K562 (cell line): ENCODE data around the gene IFI6. TPM values are rescaled to one million over a fixed set of nuclear protein-coding genes. Genes with fewer than 3 reads are reported as not detected.

Experiments used
- ATAC-seq: fragments of 200-7000 bp; cut with Tn5 transposase; 3 replicates; pipeline ENCODE4 v1.9.1; 2020; ENCODE audit warnings: moderate library complexity
- BruUV-seq: library from RNA; stranded (reverse); fragments of 400-500 nt; replicated peaks from 2 replicates; lab custom pipeline; 2021; lab: Mats Ljungman, UMichigan
- CTCF ChIA-PET: fragments of 300-600 bp; formaldehyde crosslinking; extraction: SDS; loops from one replicate; lab custom pipeline; 2021; ENCODE audit warnings: low intra/inter-chr PET ratio; lab: Yijun Ruan, JAX
- POLR2A ChIA-PET: fragments of 300-600, 350-650 bp; sonication (Branson Sonifier 250); formaldehyde crosslinking; extraction: SDS; loops from one replicate; lab custom pipeline; 2021; ENCODE audit warnings: antibody characterized with exemption, inconsistent platforms; lab: Yijun Ruan, JAX
- DNase-seq, 4 experiments: peaks; one replicate each; pipeline versions ENCODE4 v3.0.0 to v3.0.0-alpha.2; 2011 to 2018; ENCODE audit warnings: low spot score in 3 of 4, mixed read lengths in 3 of 4; ENCODE audit errors: extremely low read depth in 1 of 4
- FAIRE-seq: peaks from 2 replicates; lab custom pipeline; 2011; peaks lifted over from hg19 to GRCh38; lab: Jason Lieb, UNC
- H2AFZ ChIP-seq: 2 replicates; pipeline ENCODE4 v1.6.0; 2011; ENCODE audit warnings: low read depth, low read length, control low read depth, inconsistent platforms
- H3K27ac ChIP-seq: fragments of 200-600 bp; 3 replicates; pipeline ENCODE4 v1.8.0; 2011; ENCODE audit warnings: low read depth, mild to moderate bottlenecking, control low read depth, inconsistent platforms, low read length, moderate library complexity, mixed read lengths; ENCODE audit errors: extremely low read depth
- H3K27me3 ChIP-seq, 2 experiments: fragments of 300-600 bp in 1 of 2; 2 replicates in 1 of 2; 3 replicates in 1 of 2; pipeline versions ENCODE4 v1.6.0 to v1.8.0; 2011; ENCODE audit warnings: inconsistent platforms in 2 of 2, low read length in 2 of 2, mild to moderate bottlenecking in 1 of 2, mixed read lengths in 1 of 2, moderate library complexity in 1 of 2; ENCODE audit not compliant: control insufficient read depth in 2 of 2, insufficient read depth in 2 of 2
- H3K36me3 ChIP-seq: fragments of 300-600 bp; 3 replicates; pipeline ENCODE4 v1.8.0; 2011; ENCODE audit warnings: mild to moderate bottlenecking, low read length, inconsistent platforms; ENCODE audit not compliant: control insufficient read depth, insufficient read depth
- H3K4me1 ChIP-seq, 2 experiments: fragments of 200-600 bp in 1 of 2; replicated peaks in 1 of 2; 2 replicates in 1 of 2; 3 replicates in 1 of 2; pipeline versions ENCODE4 v1.5.1 to v1.8.0; 2011; ENCODE audit warnings: inconsistent platforms in 2 of 2, low read length in 2 of 2, mild to moderate bottlenecking in 1 of 2, mixed read lengths in 1 of 2, moderate library complexity in 1 of 2; ENCODE audit not compliant: control insufficient read depth in 2 of 2, insufficient read depth in 2 of 2
- H3K4me2 ChIP-seq: 2 replicates; pipeline ENCODE4 v1.6.1; 2011; ENCODE audit warnings: low read length, control low read depth, inconsistent platforms, mixed read lengths; ENCODE audit not compliant: insufficient read depth
- H3K4me3 ChIP-seq: fragments of 200-600 bp; sonication (generic), shearing (Covaris generic); 2 replicates; pipeline ENCODE4 v1.5.1; 2016; ENCODE audit warnings: control low read depth, inconsistent platforms
- H3K79me2 ChIP-seq: fragments of 200-600 bp; 3 replicates; pipeline ENCODE4 v1.8.0; 2011; ENCODE audit warnings: low read length, inconsistent platforms; ENCODE audit not compliant: control insufficient read depth, insufficient read depth
- H3K9ac ChIP-seq, 2 experiments: 2 replicates each; pipeline versions ENCODE4 v1.6.0 to v1.6.1; 2011; ENCODE audit warnings: low read depth in 2 of 2, low read length in 2 of 2, control low read depth in 1 of 2, inconsistent platforms in 1 of 2, mild to moderate bottlenecking in 1 of 2, mixed read lengths in 1 of 2; ENCODE audit not compliant: insufficient read depth in 1 of 2
- H3K9me1 ChIP-seq: one replicate; pipeline ENCODE4 v1.6.0; 2011; ENCODE audit warnings: inconsistent platforms, mild to moderate bottlenecking, low read length, moderate library complexity; ENCODE audit not compliant: control insufficient read depth, insufficient read depth
- H3K9me3 ChIP-seq: replicated peaks from 2 replicates; pipeline ENCODE4 v1.5.1; 2011; ENCODE audit warnings: low read depth, low read length, inconsistent platforms; ENCODE audit not compliant: control insufficient read depth, insufficient read depth
- H4K20me1 ChIP-seq: replicated peaks from 2 replicates; pipeline ENCODE4 v1.6.1; 2011; ENCODE audit warnings: low read length, inconsistent platforms, mixed read lengths; ENCODE audit not compliant: control insufficient read depth, insufficient read depth
- ADNP ChIP-seq: fragments of 200-800 bp; sonication (Bioruptor generic); IDR thresholded peaks from 2 replicates; pipeline ENCODE4 v1.6.1; 2016; ENCODE audit warnings: missing genetic modification characterization, missing compliant biosample characterization
- C11orf30 ChIP-seq: fragments of 450-650 bp; IDR thresholded peaks from 2 replicates; pipeline ENCODE4 v1.6.1; 2016; ENCODE audit warnings: low read depth, mild to moderate bottlenecking
- ESRRA ChIP-seq: fragments of 450-650 bp; IDR thresholded peaks from 2 replicates; pipeline ENCODE4 v1.6.1; 2014; ENCODE audit warnings: low read depth, mild to moderate bottlenecking, moderate library complexity, borderline replicate concordance
- FOXA3 ChIP-seq, 2 experiments: fragments of 450-650 bp in 1 of 2; sonication (generic) in 1 of 2; formaldehyde crosslinking; IDR thresholded peaks in 1 of 2; conservative IDR thresholded peaks in 1 of 2; 2 replicates each; pipeline versions ENCODE4 v1.4.0 to v1.8.0; 2020 to 2022; ENCODE audit warnings: mild to moderate bottlenecking in 2 of 2, missing genetic modification reagents in 1 of 2
- MAFF ChIP-seq: IDR thresholded peaks from 2 replicates; pipeline ENCODE4 v1.6.1; 2012; ENCODE audit warnings: low read length, improper control_type of control experiment
- MAFG ChIP-seq: fragments of 450-650 bp; conservative IDR thresholded peaks from 2 replicates; pipeline ENCODE4 v1.6.1; 2016; ENCODE audit warnings: missing genetic modification characterization, missing compliant biosample characterization
- NEUROD1 ChIP-seq: fragments of 150-350 bp; IDR thresholded peaks from 2 replicates; pipeline ENCODE4 v1.6.1; 2014; ENCODE audit warnings: borderline replicate concordance, low read length, low read depth; ENCODE audit not compliant: partially characterized antibody
- SRF ChIP-seq, 2 experiments: fragments of 250-450, 450-650 bp in 1 of 2; sonication (Bioruptor Pico) in 1 of 2; sonication (generic) in 1 of 2; formaldehyde crosslinking; IDR thresholded peaks; 2 replicates each; pipeline versions ENCODE4 v1.5.0 to v1.5.1; 2020 to 2022; ENCODE audit warnings: mild to moderate bottlenecking in 1 of 2, missing genetic modification reagents in 1 of 2
- STAT5A ChIP-seq: IDR thresholded peaks from 2 replicates; pipeline ENCODE4 v1.6.1; 2012; ENCODE audit warnings: low read length, inconsistent platforms, borderline replicate concordance
- TRIM24 ChIP-seq, 2 experiments: fragments of 450-650 bp; IDR thresholded peaks; 2 replicates each; pipeline ENCODE4 v1.6.1; 2016
- ZNF316 ChIP-seq: fragments of 450-650 bp; IDR thresholded peaks from 2 replicates; pipeline ENCODE4 v1.6.1; 2016
- WGBS: fragments of 100-300 bp; shearing (Covaris generic); methylation state at CpG from one replicate; pipeline ENCODE4 v1.1.6; 2016; ENCODE audit warnings: low coverage, mixed read lengths; ENCODE audit not compliant: insufficient coverage; ENCODE audit errors: missing lambda C conversion rate; 5-methylcytosine and 5-hydroxymethylcytosine counted together
- in situ Hi-C: fragments of 300-500 bp; cut with MboI; formaldehyde crosslinking; loops from 4 replicates; pipeline ENCODE4 v1.15.0; 2018; ENCODE audit warnings: inconsistent platforms, mixed read lengths
- intact Hi-C: fragments of 100-400 bp; cut with micrococcal nuclease; formaldehyde crosslinking; loops from 2 replicates; pipeline ENCODE4 v1.14.2; 2022
- polyA plus RNA-seq, 8 experiments: library from polyadenylated mRNA; depleted of rRNA in 4 of 8; stranded (reverse) in 5 of 8; unstranded in 3 of 8; fragments of >200 nt; fragmentation: Nextera tagmentation in 2 of 8; fragmentation: Illumina TruSeq in 1 of 8; extraction: Ambion mirVana in 2 of 8; extraction: Trizol in 1 of 8; gene quantifications; 2 replicates each; pipeline versions ENCODE4 v1.2.1 to v1.2.3, GENCODE V29; 2011 to 2014; ENCODE audit warnings: inconsistent platforms in 1 of 8, missing spikeins in 1 of 8
- total RNA-seq, 7 experiments: library from RNA; depleted of rRNA in 6 of 7; stranded (reverse); fragments of >200 nt in 6 of 7; fragmentation: Illumina TruSeq in 2 of 7; extraction: Trizol in 2 of 7; gene quantifications; 2 replicates each; pipeline versions ENCODE4 v1.2.1 to v1.2.3, GENCODE V29; 2011 to 2021; ENCODE audit warnings: low replicate concordance in 1 of 7

IFI6 gene
- total and polyA plus RNA-seq, 9 of the 15 experiments (the other 6 are each of a cell fraction or from before 2014, with no cell fraction given) = 0.17 to 4.5 (median 2.2) TPM

DNA sequence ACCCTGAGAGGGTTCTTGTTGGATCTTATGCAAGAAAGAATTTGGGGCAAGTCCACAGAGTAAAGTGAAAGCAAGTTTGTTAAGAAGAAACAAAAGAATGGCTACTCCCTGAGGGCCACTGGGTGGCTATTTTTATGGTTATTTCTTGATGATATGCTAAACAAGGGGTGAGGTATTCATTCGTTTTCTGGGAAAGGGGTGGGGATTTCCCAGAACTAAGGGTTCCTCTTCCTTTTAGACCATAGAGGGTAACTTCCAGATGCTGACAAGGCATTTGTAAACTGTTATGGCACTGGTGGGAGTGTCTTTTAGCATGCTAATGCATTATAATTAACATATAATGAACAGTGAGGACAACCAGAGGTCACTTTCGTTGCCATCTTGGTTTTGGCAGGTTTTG is 18.2 kb upstream of the IFI6 start:
- Histone ChIP-seq H2AFZ (peak overlapping the region; percentile 41), H3K9me3 (no peaks in the 10 kb centered on the region), H3K27ac (no peak overlapping the region), H3K79me2 (no peaks in the 10 kb centered on the region), H3K4me2 (no peak overlapping the region), H3K4me1 (peaks cover 0 to 9% of the 10 kb centered on the region in 2 experiments; a peak in 2 of 5 replicates), H3K9me1 (no peaks in the 10 kb centered on the region), H3K4me3 (no peak overlapping the region), H3K36me3 (no peaks in the 10 kb centered on the region), H4K20me1 (no peaks in the 10 kb centered on the region), H3K9ac (no peak overlapping the region), H3K27me3 (peaks cover 4 to 13% of the 10 kb centered on the region in 2 experiments; a peak in 2 of 5 replicates)
- ATAC-seq (no peak), FAIRE-seq (no peak), DNase-seq (peak in 2 of 4 experiments; percentile 4 to 41)
- no TSS peak for BruUV-seq
- 8% methylated on average over 2 of the region's 2 CpGs for WGBS
- POLR2A ChIA-PET = no interaction called here
- intact Hi-C loops = no loop called here
- CTCF ChIA-PET = no interaction called here
- in situ Hi-C loops = no loop called here
- TF ChIP-seq MAFF = peak; percentile 15; the same call in 1 of the 2 replicates
- TF ChIP-seq TRIM24 (IDR thresholded peaks at IDR 0.05) = 0 out of 4 replicates have a peak, but pooled peaks have one; percentile 22 to 42
- no peak for TF ChIP-seq ADNP (tag)
- 0 out of 2 replicates have a peak, but pooled peaks have one; percentile 13 for TF ChIP-seq ESRRA
- TF ChIP-seq C11orf30 = peak; percentile 71; the same call in 1 of the 2 replicates
- TF ChIP-seq ZNF316 = peak; percentile 92
- TF ChIP-seq FOXA3 (CRISPR knock-in tag; conservative IDR thresholded peaks at IDR 0.05 in 1 of 2, IDR thresholded peaks at IDR 0.05 in 1 of 2) = no peak
- TF ChIP-seq SRF (CRISPR knock-in tag; IDR thresholded peaks at IDR 0.05) = peak in 1 of 2 experiments; percentile 22; a peak in 1 of 4 replicates
- TF ChIP-seq STAT5A = peak; percentile 51
- 0 out of 2 replicates have a peak, but pooled peaks have one; percentile 48 for TF ChIP-seq MAFG (tag)
- TF ChIP-seq NEUROD1 = no peak
